Astrocyte (in vitro differentiated cells and primary cell): ENCODE measurements around the gene CLEC16A. TPM values are rescaled to one million over a fixed set of nuclear protein-coding genes. Genes with fewer than 3 reads are reported as not detected.

ENCODE experiments used
- DNase-seq: peaks from one replicate; pipeline ENCODE4 v3.0.0-alpha.2; 2010; ENCODE audit warnings: low read depth
- FAIRE-seq: peaks from 2 replicates; lab custom pipeline; 2011; peaks lifted over from hg19 to GRCh38; lab: Jason Lieb, UNC
- H2AFZ ChIP-seq: 2 replicates; pipeline ENCODE4 v1.6.0; 2012; ENCODE audit warnings: low read depth, low read length, inconsistent platforms
- H3K27ac ChIP-seq: 2 replicates; pipeline ENCODE4 v1.5.1; 2011; ENCODE audit warnings: low read depth, low read length, inconsistent platforms
- H3K27me3 ChIP-seq: 2 replicates; pipeline ENCODE4 v1.6.0; 2011; ENCODE audit warnings: low read length, inconsistent platforms; ENCODE audit not compliant: insufficient read depth
- H3K36me3 ChIP-seq: 2 replicates; pipeline ENCODE4 v1.5.1; 2011; ENCODE audit warnings: low read length, inconsistent platforms; ENCODE audit not compliant: insufficient read depth
- H3K4me1 ChIP-seq: 2 replicates; pipeline ENCODE4 v1.5.1; 2011; ENCODE audit warnings: low read length, inconsistent platforms; ENCODE audit not compliant: insufficient read depth
- H3K4me2 ChIP-seq: 2 replicates; pipeline ENCODE4 v1.6.0; 2012; ENCODE audit warnings: low read length, inconsistent platforms
- H3K4me3 ChIP-seq: 2 replicates; pipeline ENCODE4 v1.5.1; 2011; ENCODE audit warnings: low read depth, mild to moderate bottlenecking, low read length, inconsistent platforms; ENCODE audit not compliant: insufficient read depth
- H3K79me2 ChIP-seq: 2 replicates; pipeline ENCODE4 v1.6.0; 2012; ENCODE audit warnings: mild to moderate bottlenecking, low read length, inconsistent platforms; ENCODE audit not compliant: insufficient read depth
- H3K9ac ChIP-seq: 2 replicates; pipeline ENCODE4 v1.6.0; 2012; ENCODE audit warnings: mild to moderate bottlenecking, low read length, inconsistent platforms
- H3K9me3 ChIP-seq: 2 replicates; pipeline ENCODE4 v1.5.1; 2012; ENCODE audit warnings: low read depth, mild to moderate bottlenecking, low read length, inconsistent platforms; ENCODE audit not compliant: insufficient read depth
- H4K20me1 ChIP-seq: 2 replicates; pipeline ENCODE4 v1.6.0; 2012; ENCODE audit warnings: low read length, inconsistent platforms; ENCODE audit not compliant: insufficient read depth
- H3K27ac Mint-ChIP-seq: one replicate; pipeline ENCODE4 v1.8.0; 2021; ENCODE audit warnings: mild to moderate bottlenecking, mixed read lengths; ENCODE audit not compliant: unreplicated experiment
- H3K27me3 Mint-ChIP-seq: one replicate; pipeline ENCODE4 v1.8.0; 2021; ENCODE audit warnings: low read depth, mixed read lengths; ENCODE audit not compliant: unreplicated experiment
- H3K36me3 Mint-ChIP-seq: one replicate; pipeline ENCODE4 v1.8.0; 2021; ENCODE audit warnings: low read depth, mixed read lengths; ENCODE audit not compliant: unreplicated experiment
- H3K4me1 Mint-ChIP-seq: one replicate; pipeline ENCODE4 v1.8.0; 2021; ENCODE audit warnings: low read depth, mixed read lengths; ENCODE audit not compliant: unreplicated experiment
- H3K4me3 Mint-ChIP-seq: one replicate; pipeline ENCODE4 v1.8.0; 2021; ENCODE audit warnings: mild to moderate bottlenecking, moderate library complexity, mixed read lengths; ENCODE audit not compliant: unreplicated experiment
- H3K9me3 Mint-ChIP-seq: one replicate; pipeline ENCODE4 v1.8.0; 2021; ENCODE audit warnings: mild to moderate bottlenecking, mixed read lengths; ENCODE audit not compliant: unreplicated experiment
- CTCF ChIP-seq: IDR thresholded peaks from 2 replicates; pipeline ENCODE4 v1.5.1; 2011; ENCODE audit warnings: low read depth, mild to moderate bottlenecking, inconsistent platforms, low read length, moderate library complexity; ENCODE audit not compliant: insufficient read depth
- EZH2 ChIP-seq: IDR thresholded peaks from 2 replicates; pipeline ENCODE4 v1.6.1; 2012; ENCODE audit warnings: mild to moderate bottlenecking, low read length, inconsistent platforms; ENCODE audit not compliant: insufficient read depth
- total RNA-seq: library from RNA; stranded (reverse); gene quantifications from 2 replicates; pipeline ENCODE4 v1.2.1, GENCODE V29; 2021

The CLEC16A gene
- total RNA-seq, 1 donor from 2014 or later, result 31.7 TPM

DNA sequence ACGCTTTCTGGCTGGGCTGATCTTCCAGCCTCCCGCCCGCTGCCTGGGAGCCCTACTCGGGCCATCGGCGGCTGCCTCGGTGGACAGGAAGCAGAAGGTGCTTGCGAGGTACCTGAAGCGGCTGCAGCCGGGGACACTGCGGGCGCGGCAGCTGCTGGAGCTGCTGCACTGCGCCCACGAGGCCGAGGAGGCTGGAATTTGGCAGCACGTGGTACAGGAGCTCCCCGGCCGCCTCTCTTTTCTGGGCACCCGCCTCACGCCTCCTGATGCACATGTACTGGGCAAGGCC, 36.7 kb upstream of the CLEC16A start:
- H3K4me2 ChIP-seq, result no peak overlapping the region
- no peaks in the 10 kb centered on the region for H3K79me2 ChIP-seq
- no peaks in the 10 kb centered on the region for H3K9me3 ChIP-seq
- H3K4me3 ChIP-seq, result no peak overlapping the region
- no peaks in the 10 kb centered on the region for H3K4me1 Mint-ChIP-seq
- H3K27ac ChIP-seq, result no peak overlapping the region
- peaks cover 3% of the 10 kb centered on the region for H3K9me3 Mint-ChIP-seq
- no peaks in the 10 kb centered on the region for H3K36me3 ChIP-seq
- H3K4me3 Mint-ChIP-seq, result no peak overlapping the region
- H4K20me1 ChIP-seq, result no peaks in the 10 kb centered on the region
- no peaks in the 10 kb centered on the region for H3K4me1 ChIP-seq
- DNase-seq (no peak), FAIRE-seq (no peak)
- no peaks in the 10 kb centered on the region for H3K36me3 Mint-ChIP-seq
- H3K27me3 ChIP-seq, result peaks cover 6% of the 10 kb centered on the region
- H3K27ac Mint-ChIP-seq, result no peak overlapping the region
- H2AFZ ChIP-seq, result no peak overlapping the region
- H3K9ac ChIP-seq, result no peak overlapping the region
- peaks cover 52% of the 10 kb centered on the region for H3K27me3 Mint-ChIP-seq
- TF ChIP-seq EZH2 (no peak), CTCF (no peak)

GRCh38 chr16:10911267-10911666, 33.1 kb upstream of the CLEC16A start:
- Mint-ChIP-seq H3K4me3 (no peak overlapping the region), H3K27me3 (peaks cover 50% of the 10 kb centered on the region), H3K9me3 (no peaks in the 10 kb centered on the region), H3K36me3 (no peaks in the 10 kb centered on the region), H3K4me1 (no peaks in the 10 kb centered on the region), H3K27ac (no peak overlapping the region)
- Histone ChIP-seq H3K27ac (no peak overlapping the region), H3K9me3 (no peaks in the 10 kb centered on the region), H3K27me3 (peaks cover 6% of the 10 kb centered on the region), H4K20me1 (no peaks in the 10 kb centered on the region), H3K4me2 (no peak overlapping the region), H3K9ac (no peak overlapping the region), H3K4me3 (no peak overlapping the region), H2AFZ (no peak overlapping the region), H3K36me3 (no peaks in the 10 kb centered on the region), H3K79me2 (no peaks in the 10 kb centered on the region), H3K4me1 (no peaks in the 10 kb centered on the region)
- no peak for DNase-seq
- TF ChIP-seq EZH2 (no peak), CTCF (no peak)
- FAIRE-seq, result no peak

- no peaks in the 10 kb centered on the region for H3K9me3 Mint-ChIP-seq
- Histone ChIP-seq H3K27ac (no peak overlapping the region), H3K36me3 (no peaks in the 10 kb centered on the region), H3K4me3 (no peak overlapping the region), H3K4me1 (peaks cover 2% of the 10 kb centered on the region), H3K4me2 (no peak overlapping the region), H3K9me3 (no peaks in the 10 kb centered on the region), H4K20me1 (no peaks in the 10 kb centered on the region), H2AFZ (no peak overlapping the region), H3K27me3 (no peaks in the 10 kb centered on the region), H3K79me2 (no peaks in the 10 kb centered on the region), H3K9ac (no peak overlapping the region)
- H3K4me3 Mint-ChIP-seq, result no peak overlapping the region
- TF ChIP-seq EZH2, result no peak
- TF ChIP-seq CTCF, result no peak
- FAIRE-seq, result no peak
- DNase-seq, result no peak
- H3K36me3 Mint-ChIP-seq, result no peaks in the 10 kb centered on the region
- peaks cover 28% of the 10 kb centered on the region for H3K27me3 Mint-ChIP-seq
- H3K27ac Mint-ChIP-seq, result no peak overlapping the region
- no peaks in the 10 kb centered on the region for H3K4me1 Mint-ChIP-seq
Measured at GRCh38 chr16:10916534-10916933, 27.8 kb upstream of the CLEC16A start.
